ENCODE measurements around the gene VDR. TPM values are rescaled to one million over a fixed set of nuclear protein-coding genes. Genes with fewer than 3 reads are reported as not detected.

VDR gene
- total and polyA plus RNA-seq, 2 donors (not counting 1 experiment from before 2014, with no cell fraction given) = 0.37 to 0.42 TPM

- ChIA-PET POLR2A (interaction anchor here (2.5 kb wide), 1 partner anchor 44 kb away, joined by 6 read pairs; no protein-coding TSS in a partner anchor), CTCF (interaction anchor here (1.1 to 38.8 kb wide), 4 partner anchors 18 to 81 kb away, joined by 3 to 1203 read pairs (median 3); no protein-coding TSS in a partner anchor)
- TF ChIP-seq EZH2 (IDR thresholded peaks at IDR 0.05; ENCODE audit: borderline replicate concordance, insufficient read depth, low read depth, low read length, poor library complexity, severe bottlenecking) (no peak), CTCF (IDR thresholded peaks at IDR 0.05) (no peak)
- H3K79me2 ChIP-seq (ENCODE audit: control insufficient read depth, insufficient read depth, low read length) = peaks cover 28% of the 10 kb centered on the region
- intact Hi-C loops (cut with micrococcal nuclease) = no loop called here
- H3K4me3 ChIP-seq (ENCODE audit: control extremely low read depth in 1 of 5, extremely low read depth in 1 of 5, insufficient read depth in 1 of 5, low read depth in 2 of 5, low read length in 4 of 5) = no peak overlapping the region
- peaks cover 48% of the 10 kb centered on the region for H4K20me1 ChIP-seq (ENCODE audit: control insufficient read depth, insufficient read depth, low read length, poor library complexity, severe bottlenecking)
- H3K27me3 ChIP-seq (replicated peaks in 1 of 4; ENCODE audit: control extremely low read depth in 1 of 4, control insufficient read depth in 3 of 4, insufficient read depth in 4 of 4, low read length in 3 of 4) = no peaks in the 10 kb centered on the region
- Mint-ChIP-seq H3K27ac (no peak overlapping the region), H3K9me3 (ENCODE audit: insufficient read depth) (no peaks in the 10 kb centered on the region), H3K27me3 (no peaks in the 10 kb centered on the region), H3K4me1 (peaks cover 7% of the 10 kb centered on the region), H3K4me3 (no peak overlapping the region)
- no peak overlapping the region for H3K4me2 ChIP-seq (replicated peaks; ENCODE audit: low read depth, low read length, poor library complexity, severe bottlenecking)
- ATAC-seq (ENCODE audit: low read depth) = no peak
- no peak overlapping the region for H2AFZ ChIP-seq (ENCODE audit: insufficient read depth, low read depth, low read length, poor library complexity, severe bottlenecking)
- peaks cover 0 to 10% of the 10 kb centered on the region in 2 donors for H3K4me1 ChIP-seq (ENCODE audit: control insufficient read depth in 2 of 2, insufficient read depth in 2 of 2, low read length in 2 of 2)
- no peak overlapping the region for H3K9ac ChIP-seq (ENCODE audit: low read length)
- H3K36me3 ChIP-seq (replicated peaks in 1 of 2; ENCODE audit: control extremely low read depth in 1 of 2, control insufficient read depth in 1 of 2, extremely low read depth in 1 of 2, insufficient read depth in 2 of 2, low read length in 1 of 2) = peaks cover 0 to 89% of the 10 kb centered on the region in 2 experiments
- no peak overlapping the region for H3K27ac ChIP-seq (ENCODE audit: low read length in 2 of 2)
- WGBS (ENCODE audit: insufficient coverage) = 94% methylated on average over 21 of the region's 21 CpGs
- no peaks in the 10 kb centered on the region for H3K9me3 ChIP-seq (ENCODE audit: control extremely low read depth in 1 of 3, control insufficient read depth in 2 of 3, insufficient read depth in 1 of 3, low read length in 2 of 3)
- no peak for DNase-seq
Observed at GRCh38 chr12:47795121-47795813, 109.5 kb downstream of the VDR start.

GRCh38 chr12:47794679-47795078 is 110.1 kb downstream of the VDR start:
- POLR2A ChIA-PET = interaction anchor here (2.5 kb wide), 1 partner anchor 44 kb away, joined by 6 read pairs; no protein-coding TSS in a partner anchor

More at GRCh38 chr12:47794679-47795078, 110.1 kb downstream of the VDR start:
- TF ChIP-seq CTCF (IDR thresholded peaks at IDR 0.05) = no peak
- no peak for TF ChIP-seq EZH2 (IDR thresholded peaks at IDR 0.05; ENCODE audit: borderline replicate concordance, insufficient read depth, low read depth, low read length, poor library complexity, severe bottlenecking)
- Mint-ChIP-seq H3K27me3 (no peaks in the 10 kb centered on the region), H3K9me3 (ENCODE audit: insufficient read depth) (no peaks in the 10 kb centered on the region), H3K4me3 (no peak overlapping the region), H3K4me1 (peaks cover 5% of the 10 kb centered on the region), H3K27ac (no peak overlapping the region)
- H3K9me3 ChIP-seq (ENCODE audit: control extremely low read depth in 1 of 3, control insufficient read depth in 2 of 3, insufficient read depth in 1 of 3, low read length in 2 of 3) = no peaks in the 10 kb centered on the region
- no peak overlapping the region for H3K4me2 ChIP-seq (replicated peaks; ENCODE audit: low read depth, low read length, poor library complexity, severe bottlenecking)
- intact Hi-C loops (cut with micrococcal nuclease) = no loop called here
- no peak overlapping the region for H2AFZ ChIP-seq (ENCODE audit: insufficient read depth, low read depth, low read length, poor library complexity, severe bottlenecking)
- peaks cover 0 to 6% of the 10 kb centered on the region in 2 donors for H3K4me1 ChIP-seq (ENCODE audit: control insufficient read depth in 2 of 2, insufficient read depth in 2 of 2, low read length in 2 of 2)
- H3K36me3 ChIP-seq (replicated peaks in 1 of 2; ENCODE audit: control extremely low read depth in 1 of 2, control insufficient read depth in 1 of 2, extremely low read depth in 1 of 2, insufficient read depth in 2 of 2, low read length in 1 of 2) = peaks cover 0 to 90% of the 10 kb centered on the region in 2 experiments
- 94% methylated on average over 8 of the region's 9 CpGs for WGBS (ENCODE audit: insufficient coverage)
- no peaks in the 10 kb centered on the region for H3K27me3 ChIP-seq (replicated peaks in 1 of 4; ENCODE audit: control extremely low read depth in 1 of 4, control insufficient read depth in 3 of 4, insufficient read depth in 4 of 4, low read length in 3 of 4)
- H3K4me3 ChIP-seq (ENCODE audit: control extremely low read depth in 1 of 5, extremely low read depth in 1 of 5, insufficient read depth in 1 of 5, low read depth in 2 of 5, low read length in 4 of 5) = no peak overlapping the region
- peaks cover 43% of the 10 kb centered on the region for H4K20me1 ChIP-seq (ENCODE audit: control insufficient read depth, insufficient read depth, low read length, poor library complexity, severe bottlenecking)
- no peak overlapping the region for H3K9ac ChIP-seq (ENCODE audit: low read length)
- DNase-seq = no peak
- no peak for ATAC-seq (ENCODE audit: low read depth)
- H3K79me2 ChIP-seq (ENCODE audit: control insufficient read depth, insufficient read depth, low read length) = peaks cover 22% of the 10 kb centered on the region
- CTCF ChIA-PET = interaction anchor here (1.1 to 38.8 kb wide), 4 partner anchors 17 to 80 kb away, joined by 3 to 1203 read pairs (median 3); no protein-coding TSS in a partner anchor
- H3K27ac ChIP-seq (ENCODE audit: low read length in 2 of 2) = no peak overlapping the region
